IMR-90 (cell line): Measurements from ENCODE around the gene SRCIN1. TPM values are rescaled to one million over a fixed set of nuclear protein-coding genes. Genes with fewer than 3 reads are reported as not detected.

Source experiments
- ATAC-seq: fragments of 200-7000 bp; cut with Tn5 transposase; 2 replicates; pipeline ENCODE4 v1.9.1; 2020; ENCODE audit warnings: low read depth, mild to moderate bottlenecking, moderate library complexity
- BruUV-seq: library from RNA; stranded (reverse); fragments of 400-500 nt; replicated peaks from 2 replicates; lab custom pipeline; 2021; lab: Mats Ljungman, UMichigan
- CTCF ChIA-PET: fragments of 300-600 bp; formaldehyde crosslinking; extraction: SDS; loops from one replicate; lab custom pipeline; 2021; ENCODE audit warnings: antibody characterized with exemption; lab: Yijun Ruan, JAX
- POLR2A ChIA-PET: fragments of 300-600 bp; sonication (Branson Sonifier 250); formaldehyde crosslinking; loops from one replicate; lab custom pipeline; 2022; ENCODE audit warnings: antibody characterized with exemption; ENCODE audit not compliant: unreplicated experiment; lab: Charles Lee
- DNase-seq: peaks from one replicate; pipeline ENCODE4 v3.0.0; 2013
- H2AFZ ChIP-seq: replicated peaks from 2 replicates; pipeline ENCODE3; 2013; ENCODE audit warnings: low read length, mild to moderate bottlenecking; ENCODE audit not compliant: poor library complexity
- H2AK5ac ChIP-seq: 2 replicates; pipeline ENCODE4 v1.6.1; 2013; ENCODE audit warnings: low read depth, low read length, inconsistent platforms
- H2AK9ac ChIP-seq: replicated peaks from 2 replicates; pipeline ENCODE3; 2013; ENCODE audit warnings: mild to moderate bottlenecking, low read depth, low read length, moderate library complexity; ENCODE audit not compliant: poor library complexity
- H2BK120ac ChIP-seq: 2 replicates; pipeline ENCODE4 v1.6.1; 2013; ENCODE audit warnings: low read depth, low read length, inconsistent platforms
- H2BK15ac ChIP-seq: 3 replicates; pipeline ENCODE4 v1.6.1; 2013; ENCODE audit warnings: low read depth, low read length, inconsistent platforms
- H2BK20ac ChIP-seq: 2 replicates; pipeline ENCODE4 v1.6.1; 2013; ENCODE audit warnings: low read depth, mild to moderate bottlenecking, inconsistent platforms, low read length, moderate library complexity
- H2BK5ac ChIP-seq: 2 replicates; pipeline ENCODE4 v1.6.1; 2013; ENCODE audit warnings: mild to moderate bottlenecking, low read depth, low read length, inconsistent platforms; ENCODE audit not compliant: poor library complexity, severe bottlenecking
- H3K14ac ChIP-seq: replicated peaks from 2 replicates; pipeline ENCODE4 v1.6.1; 2013; ENCODE audit warnings: low read depth, low read length, inconsistent platforms
- H3K18ac ChIP-seq: 2 replicates; pipeline ENCODE4 v1.6.1; 2013; ENCODE audit warnings: low read depth, low read length, control low read depth
- H3K23ac ChIP-seq: 2 replicates; pipeline ENCODE4 v1.6.1; 2013; ENCODE audit warnings: low read depth, low read length, inconsistent platforms
- H3K27ac ChIP-seq: 2 replicates; pipeline ENCODE4 v1.5.1; 2013; ENCODE audit warnings: mild to moderate bottlenecking, control low read depth, low read length; ENCODE audit not compliant: insufficient read depth
- H3K27me3 ChIP-seq: 2 replicates; pipeline ENCODE4 v1.6.1; 2013; ENCODE audit warnings: low read length; ENCODE audit not compliant: control insufficient read depth, insufficient read depth
- H3K36me3 ChIP-seq: 2 replicates; pipeline ENCODE4 v1.6.1; 2013; ENCODE audit warnings: low read length, mixed read lengths; ENCODE audit not compliant: control insufficient read depth, insufficient read depth
- H3K4ac ChIP-seq: 2 replicates; pipeline ENCODE4 v1.6.1; 2013; ENCODE audit warnings: low read depth, low read length, inconsistent platforms
- H3K4me1 ChIP-seq: 2 replicates; pipeline ENCODE4 v1.6.1; 2013; ENCODE audit warnings: low read length, mixed read lengths; ENCODE audit not compliant: control insufficient read depth, insufficient read depth
- H3K4me2 ChIP-seq: 2 replicates; pipeline ENCODE4 v1.6.1; 2013; ENCODE audit warnings: low read depth, mild to moderate bottlenecking, control low read depth, low read length, moderate library complexity
- H3K4me3 ChIP-seq: 2 replicates; pipeline ENCODE4 v1.5.1; 2013; ENCODE audit warnings: low read depth, mild to moderate bottlenecking, control low read depth, low read length, moderate library complexity; ENCODE audit not compliant: insufficient read depth
- H3K56ac ChIP-seq: 2 replicates; pipeline ENCODE4 v1.6.1; 2013; ENCODE audit warnings: low read length, inconsistent platforms; ENCODE audit not compliant: insufficient read depth; ENCODE audit errors: extremely low read depth
- H3K79me1 ChIP-seq, 2 experiments: 2 replicates each; pipeline ENCODE4 v1.6.1; 2013; ENCODE audit warnings: low read length in 2 of 2, inconsistent platforms in 1 of 2, low read depth in 1 of 2
- H3K9ac ChIP-seq: 2 replicates; pipeline ENCODE4 v1.6.1; 2013; ENCODE audit warnings: low read depth, low read length, control low read depth
- H3K9me1 ChIP-seq: 2 replicates; pipeline ENCODE4 v1.6.1; 2013; ENCODE audit warnings: low read length, inconsistent platforms; ENCODE audit not compliant: insufficient read depth
- H3K9me3 ChIP-seq: 2 replicates; pipeline ENCODE4 v1.6.1; 2013; ENCODE audit warnings: low read length; ENCODE audit not compliant: control insufficient read depth, insufficient read depth
- H4K20me1 ChIP-seq: 2 replicates; pipeline ENCODE4 v1.6.1; 2013; ENCODE audit warnings: low read length, inconsistent platforms; ENCODE audit not compliant: insufficient read depth
- H4K5ac ChIP-seq: 2 replicates; pipeline ENCODE4 v1.6.1; 2013; ENCODE audit warnings: mild to moderate bottlenecking, low read depth, low read length, control low read depth
- H4K8ac ChIP-seq, 2 experiments: 2 replicates each; pipeline ENCODE4 v1.6.1; 2013; ENCODE audit warnings: low read depth in 2 of 2, low read length in 2 of 2, control low read depth in 1 of 2, inconsistent platforms in 1 of 2
- H4K91ac ChIP-seq: 2 replicates; pipeline ENCODE4 v1.6.1; 2013; ENCODE audit warnings: low read depth, low read length, inconsistent platforms; ENCODE audit not compliant: insufficient read depth
- CEBPB ChIP-seq: IDR thresholded peaks from 2 replicates; pipeline ENCODE4 v1.6.1; 2012; ENCODE audit warnings: low read depth, low read length, improper control_type of control experiment
- MXI1 ChIP-seq: IDR thresholded peaks from 2 replicates; pipeline ENCODE4 v1.6.1; 2012; ENCODE audit warnings: low read depth, mild to moderate bottlenecking, low read length, moderate library complexity, borderline replicate concordance
- RFX5 ChIP-seq: IDR thresholded peaks from 2 replicates; pipeline ENCODE4 v1.8.0; 2012; ENCODE audit warnings: low read depth, mild to moderate bottlenecking, low read length, moderate library complexity
- WGBS, 2 experiments: methylation state at CpG; one replicate each; pipeline versions ENCODE4 v1.1.5 to v1.1.7; 2013; ENCODE audit warnings: missing lambda C conversion rate in 2 of 2; ENCODE audit not compliant: insufficient read length in 1 of 2; ENCODE audit errors: extremely low coverage in 2 of 2; 5-methylcytosine and 5-hydroxymethylcytosine counted together
- dilution Hi-C: fragments of 300-500 bp; cut with HindIII; formaldehyde crosslinking; loops from one replicate; pipeline ENCODE4 v1.14.3; 2018; ENCODE audit warnings: low sequenced_read_pairs; ENCODE audit not compliant: unreplicated experiment
- in situ Hi-C: fragments of 300-500 bp; cut with MboI; formaldehyde crosslinking; loops from 3 replicates; pipeline ENCODE4 v1.14.3; 2019; ENCODE audit warnings: low sequenced_read_pairs, inconsistent platforms, mixed read lengths
- intact Hi-C: fragments of 100-400 bp; cut with micrococcal nuclease; formaldehyde crosslinking; loops from 2 replicates; pipeline ENCODE4 v1.10.0; 2022
- polyA plus RNA-seq, 3 experiments: library from polyadenylated mRNA; depleted of rRNA; stranded (reverse); fragments of >200 nt; gene quantifications; 2 replicates each; pipeline ENCODE4 v1.2.3, GENCODE V29; 2012; ENCODE audit warnings: low replicate concordance in 1 of 3
- total RNA-seq: library from RNA; depleted of rRNA; stranded (reverse); fragments of >200 nt; gene quantifications from 2 replicates; pipeline ENCODE4 v1.2.3, GENCODE V29; 2012
- TF ChIP-seq, protein P1 (sequence below): conservative IDR thresholded peaks from 2 replicates; pipeline ENCODE4 v1.5.1; 2012; ENCODE audit warnings: mild to moderate bottlenecking, low read depth, low read length, improper control_type of control experiment
- TF ChIP-seq, protein P2 (sequence below): fragments of 150-350 bp; IDR thresholded peaks from 2 replicates; pipeline ENCODE4 v1.6.1; 2016; ENCODE audit warnings: low read depth, mild to moderate bottlenecking, low read length, moderate library complexity, borderline replicate concordance

Gene SRCIN1
- total and polyA plus RNA-seq, 2 of the 4 experiments (the other 2 are of a cell fraction) = not detected

- dilution Hi-C loops (no loop called here), intact Hi-C loops (no loop called here), in situ Hi-C loops (loop anchor here (10.0 kb wide), 1 partner anchor 103 kb away; no protein-coding TSS in a partner anchor)
- no peak for ATAC-seq
- H4K5ac ChIP-seq = no peak overlapping the region
- H3K14ac ChIP-seq = no peak overlapping the region
- CTCF ChIA-PET = interaction anchor here (1.4 kb wide), 1 partner anchor 101 kb away, joined by 6 read pairs; no protein-coding TSS in a partner anchor
- no peak overlapping the region for H2BK120ac ChIP-seq
- no peaks in the 10 kb centered on the region for H3K36me3 ChIP-seq
- H2BK20ac ChIP-seq = no peak overlapping the region
- H3K23ac ChIP-seq = no peak overlapping the region
- 5% methylated on average over 55 of the region's 105 CpGs; no CpG with 5 or more reads in 1 of the 2 experiments for WGBS, 2 experiments
- no peak overlapping the region for H3K18ac ChIP-seq
- H4K91ac ChIP-seq = no peak overlapping the region
- H3K4ac ChIP-seq = no peak overlapping the region
- peaks cover 8% of the 10 kb centered on the region; the same call in 1 of the 2 replicates for H4K20me1 ChIP-seq
- no peak for TF ChIP-seq MXI1
- no peak for TF ChIP-seq CEBPB
- TF ChIP-seq, protein P1, sequence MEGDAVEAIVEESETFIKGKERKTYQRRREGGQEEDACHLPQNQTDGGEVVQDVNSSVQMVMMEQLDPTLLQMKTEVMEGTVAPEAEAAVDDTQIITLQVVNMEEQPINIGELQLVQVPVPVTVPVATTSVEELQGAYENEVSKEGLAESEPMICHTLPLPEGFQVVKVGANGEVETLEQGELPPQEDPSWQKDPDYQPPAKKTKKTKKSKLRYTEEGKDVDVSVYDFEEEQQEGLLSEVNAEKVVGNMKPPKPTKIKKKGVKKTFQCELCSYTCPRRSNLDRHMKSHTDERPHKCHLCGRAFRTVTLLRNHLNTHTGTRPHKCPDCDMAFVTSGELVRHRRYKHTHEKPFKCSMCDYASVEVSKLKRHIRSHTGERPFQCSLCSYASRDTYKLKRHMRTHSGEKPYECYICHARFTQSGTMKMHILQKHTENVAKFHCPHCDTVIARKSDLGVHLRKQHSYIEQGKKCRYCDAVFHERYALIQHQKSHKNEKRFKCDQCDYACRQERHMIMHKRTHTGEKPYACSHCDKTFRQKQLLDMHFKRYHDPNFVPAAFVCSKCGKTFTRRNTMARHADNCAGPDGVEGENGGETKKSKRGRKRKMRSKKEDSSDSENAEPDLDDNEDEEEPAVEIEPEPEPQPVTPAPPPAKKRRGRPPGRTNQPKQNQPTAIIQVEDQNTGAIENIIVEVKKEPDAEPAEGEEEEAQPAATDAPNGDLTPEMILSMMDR = no peak
- TF ChIP-seq, protein P2, sequence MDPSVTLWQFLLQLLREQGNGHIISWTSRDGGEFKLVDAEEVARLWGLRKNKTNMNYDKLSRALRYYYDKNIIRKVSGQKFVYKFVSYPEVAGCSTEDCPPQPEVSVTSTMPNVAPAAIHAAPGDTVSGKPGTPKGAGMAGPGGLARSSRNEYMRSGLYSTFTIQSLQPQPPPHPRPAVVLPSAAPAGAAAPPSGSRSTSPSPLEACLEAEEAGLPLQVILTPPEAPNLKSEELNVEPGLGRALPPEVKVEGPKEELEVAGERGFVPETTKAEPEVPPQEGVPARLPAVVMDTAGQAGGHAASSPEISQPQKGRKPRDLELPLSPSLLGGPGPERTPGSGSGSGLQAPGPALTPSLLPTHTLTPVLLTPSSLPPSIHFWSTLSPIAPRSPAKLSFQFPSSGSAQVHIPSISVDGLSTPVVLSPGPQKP = no peak
- no peak for TF ChIP-seq RFX5
- no peak overlapping the region for H3K4me2 ChIP-seq
- peak overlapping the region; percentile 21 for H2AFZ ChIP-seq
- no peak overlapping the region for H2BK5ac ChIP-seq
- POLR2A ChIA-PET = no interaction called here
- no peak overlapping the region for H3K9ac ChIP-seq
- peaks cover 76% of the 10 kb centered on the region for H3K27me3 ChIP-seq
- H2AK5ac ChIP-seq = no peak overlapping the region
- H3K9me1 ChIP-seq = no peaks in the 10 kb centered on the region
- no peaks in the 10 kb centered on the region for H3K79me1 ChIP-seq
- DNase-seq = no peak
- H3K56ac ChIP-seq = no peak overlapping the region
- H2AK9ac ChIP-seq = no peak overlapping the region
- no peak overlapping the region for H3K27ac ChIP-seq
- H3K4me3 ChIP-seq = no peak overlapping the region
- no TSS peak for BruUV-seq
- H3K4me1 ChIP-seq = peaks cover 2% of the 10 kb centered on the region; the same call in 1 of the 2 replicates
- H2BK15ac ChIP-seq = no peak overlapping the region
- H4K8ac ChIP-seq = no peak overlapping the region
- peaks cover 6% of the 10 kb centered on the region; the same call in 1 of the 2 replicates for H3K9me3 ChIP-seq
Measured at GRCh38 chr17:38561416-38562214, 44.1 kb downstream of the SRCIN1 start.
